Fibroblast of skin of left biceps (primary cell): ENCODE measurements around the gene C11orf58.

Source experiments
- DNase-seq, 2 experiments: peaks; one replicate each; pipeline ENCODE4 v3.0.0-alpha.2; 2013; ENCODE audit warnings: low read depth in 2 of 2

The C11orf58 gene

DNA sequence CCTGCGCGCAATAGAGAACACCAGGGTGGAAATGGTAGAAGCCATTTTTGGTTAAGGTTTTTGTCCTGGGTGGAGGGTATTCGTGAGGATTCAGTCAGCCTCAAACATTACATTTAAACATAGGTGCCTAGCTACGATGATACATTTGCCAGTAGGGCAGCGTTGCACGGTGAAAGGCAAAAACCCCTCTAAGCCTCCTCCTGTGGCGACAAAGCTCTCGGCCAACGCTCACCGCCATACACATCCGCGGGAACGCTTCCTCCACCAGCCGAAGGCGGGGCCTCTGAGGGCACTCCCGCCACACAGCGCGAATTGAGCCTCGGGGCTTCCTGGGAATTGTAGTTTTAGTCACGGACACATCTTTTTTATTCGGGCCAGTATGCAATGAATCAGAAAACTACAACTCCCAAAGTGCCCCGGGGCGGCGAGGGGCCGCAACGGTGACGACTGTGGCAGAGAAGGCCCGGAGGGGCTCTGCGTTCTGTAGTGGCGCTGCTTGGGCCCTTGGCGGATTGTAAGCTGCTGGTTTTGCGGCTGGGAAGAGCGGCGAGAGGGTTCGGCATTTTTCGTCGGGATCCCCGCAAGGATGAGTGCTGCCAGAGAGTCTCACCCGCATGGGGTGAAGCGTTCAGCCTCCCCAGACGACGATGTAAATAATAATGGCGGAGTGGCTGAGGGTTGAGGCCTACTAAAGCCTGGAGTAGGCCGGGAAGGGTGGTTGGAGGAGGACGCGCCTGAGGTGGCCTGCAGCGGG lies at the start of gene C11orf58:
C11orf58 (plus strand) TSS at position 455 of the 754 bp plus-strand sequence; CDS start at position 587, 132 bp downstream.
- peak; percentile 91 to 92 for DNase-seq

GRCh38 chr11:16690086-16690485 lies 48.4 kb upstream of the C11orf58 start:
- no peak for DNase-seq

DNA sequence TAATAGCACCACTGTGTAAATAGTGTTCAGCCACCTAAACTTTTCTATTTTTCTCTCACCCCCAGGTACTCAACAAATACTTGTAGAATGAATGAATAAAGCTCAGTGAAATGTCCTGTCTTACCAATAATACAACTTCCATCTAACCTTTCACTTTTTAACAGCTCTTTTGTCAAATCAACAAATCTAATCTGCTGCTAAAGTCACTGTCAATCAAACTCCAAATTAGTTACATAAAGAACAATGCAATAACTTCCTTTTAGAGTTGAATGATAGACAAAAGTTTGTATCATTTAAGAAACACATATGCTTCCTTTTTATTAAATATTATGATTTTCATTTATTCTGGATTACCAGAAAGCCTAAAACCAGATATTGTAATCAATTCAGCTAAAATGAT lies 34.7 kb upstream of the C11orf58 start:
- DNase-seq, result no peak

GRCh38 chr11:16713594-16713993 lies 24.9 kb upstream of the C11orf58 start:
- no peak for DNase-seq

- no peak for DNase-seq
Observed at GRCh38 chr11:16722581-16723344, 15.7 kb upstream of the C11orf58 start.

DNA sequence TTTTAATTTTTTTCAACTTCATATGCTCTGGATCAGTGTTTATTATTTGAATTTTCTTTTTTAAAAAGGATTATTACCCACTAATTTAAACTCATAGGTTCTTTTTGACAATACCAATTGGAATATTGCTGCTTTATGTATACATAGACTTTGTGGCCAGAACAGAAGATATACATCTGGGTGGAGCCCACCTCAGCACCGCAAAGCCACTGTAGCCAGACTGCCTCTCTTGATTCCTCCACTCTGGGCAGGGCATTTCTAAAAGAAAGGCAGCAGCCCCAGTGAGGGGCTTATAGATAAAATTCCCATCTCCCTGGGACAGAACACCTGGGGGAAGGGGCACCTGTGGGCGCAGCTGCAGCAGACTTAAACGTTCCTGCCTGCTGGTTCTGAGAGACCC lies 10.6 kb upstream of the C11orf58 start:
- DNase-seq, result no peak

- DNase-seq, result no peak
Observed at GRCh38 chr11:16737818-16738192, 642 bp upstream of the C11orf58 start.

- DNase-seq, result no peak
Observed at GRCh38 chr11:16738947-16739815, 734 bp downstream of the C11orf58 start.

GRCh38 chr11:16741473-16741872 lies 3.0 kb downstream of the C11orf58 start:
- DNase-seq, result no peak

GRCh38 chr11:16743478-16743877 lies 5.0 kb downstream of the C11orf58 start:
- no peak for DNase-seq

DNA sequence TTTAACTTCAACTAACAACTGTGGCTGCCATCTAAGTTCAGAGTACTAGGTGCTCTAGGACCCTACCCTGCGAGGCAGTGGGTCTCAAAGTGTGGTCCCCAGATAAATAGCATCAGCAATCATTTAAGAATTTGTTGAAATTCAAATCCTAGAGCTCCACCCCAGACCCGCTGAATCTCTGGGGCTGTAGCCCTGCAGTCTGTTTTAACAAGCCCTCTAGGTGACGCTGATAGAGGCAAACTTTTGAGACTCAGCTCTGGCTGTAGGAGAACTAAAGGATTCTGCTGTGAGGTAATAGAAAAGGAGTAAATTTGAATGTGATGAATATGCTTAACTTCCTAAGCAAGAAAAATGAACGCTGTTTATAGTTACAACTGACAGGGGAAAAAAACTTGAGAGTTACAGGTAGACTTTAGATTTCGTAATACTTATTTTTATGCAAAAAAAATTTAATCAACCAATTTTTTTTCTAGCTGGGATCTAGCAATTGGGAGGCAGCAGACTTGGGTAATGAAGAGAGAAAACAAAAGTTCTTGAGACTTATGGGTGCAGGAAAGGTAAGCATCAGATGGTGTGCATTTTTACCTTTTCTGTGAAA lies 5.8 kb downstream of the C11orf58 start:
- no peak for DNase-seq

DNA sequence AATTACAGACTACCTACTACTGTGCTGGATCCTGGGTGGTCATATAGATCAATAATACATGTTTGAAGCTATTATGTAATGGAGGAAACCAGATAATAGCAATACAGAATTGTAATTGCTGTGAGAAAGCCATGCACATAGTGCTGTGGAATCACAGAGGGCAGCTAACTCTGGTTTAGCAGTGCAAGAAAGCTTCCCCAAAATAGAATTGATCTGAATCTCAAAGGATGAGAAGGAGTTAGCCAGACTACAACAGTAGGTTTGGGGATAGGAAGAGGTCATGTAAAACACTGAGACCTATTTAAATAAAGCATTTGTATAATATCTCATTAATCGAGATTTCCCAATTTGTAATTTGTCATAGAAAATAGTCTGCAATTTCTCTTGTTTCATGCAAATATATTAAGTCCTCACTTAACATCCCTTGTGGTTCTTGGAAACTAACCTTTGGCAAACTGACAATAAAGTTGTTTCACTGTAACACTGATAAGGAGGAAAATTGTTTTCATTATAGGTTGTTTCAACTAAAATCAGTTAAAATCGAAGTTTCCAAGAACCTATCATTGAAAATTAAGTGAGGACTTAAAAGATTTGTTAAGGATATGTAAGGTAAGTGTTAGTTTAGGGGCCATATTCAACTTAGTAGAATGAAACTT lies 7.6 kb downstream of the C11orf58 start:
- no peak for DNase-seq

- no peak for DNase-seq
Observed at GRCh38 chr11:16749092-16749491, 10.6 kb downstream of the C11orf58 start.

GRCh38 chr11:16749666-16750065 lies 11.2 kb downstream of the C11orf58 start:
- DNase-seq, result no peak

GRCh38 chr11:16750417-16750816 lies 12.0 kb downstream of the C11orf58 start:
- DNase-seq, result no peak

- DNase-seq, result no peak
Observed at GRCh38 chr11:16758382-16759024, 20.1 kb downstream of the C11orf58 start.

DNA sequence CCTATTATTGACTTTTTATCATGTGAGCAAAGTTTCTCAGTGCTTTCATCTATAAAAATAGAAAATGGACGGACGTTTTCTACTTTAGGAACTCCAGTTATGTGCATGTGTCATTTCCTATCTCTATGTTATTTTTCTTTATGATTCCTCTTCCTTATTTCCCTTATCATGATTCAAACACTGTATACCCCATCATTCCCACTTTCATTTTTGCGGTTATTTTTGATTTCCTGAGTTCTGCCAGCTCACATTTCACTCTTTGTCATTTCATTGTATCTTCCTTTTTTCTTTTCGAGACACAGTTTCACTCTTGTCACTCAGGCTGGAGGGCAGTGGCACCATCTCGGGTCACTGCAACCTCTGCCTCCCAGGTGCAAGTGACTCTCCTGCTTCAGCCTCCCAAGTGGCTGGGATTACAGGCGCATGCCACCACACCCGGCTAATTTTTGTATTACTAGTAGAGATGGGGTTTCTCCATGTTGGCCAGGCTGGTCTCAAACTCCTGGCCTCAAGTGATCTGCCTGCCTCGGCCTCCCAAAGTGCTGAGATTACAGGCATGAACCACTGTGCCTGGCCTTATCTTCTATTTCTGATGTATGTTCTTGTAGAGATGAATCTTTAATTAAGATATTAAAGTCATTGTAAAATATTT lies 21.5 kb downstream of the C11orf58 start:
- no peak for DNase-seq

GRCh38 chr11:16763746-16764145 lies 25.3 kb downstream of the C11orf58 start:
- no peak for DNase-seq

GRCh38 chr11:16764888-16765287 lies 26.4 kb downstream of the C11orf58 start:
- DNase-seq, result no peak

GRCh38 chr11:16767137-16767536 lies 28.7 kb downstream of the C11orf58 start:
- no peak for DNase-seq
